ENCODE measurements around the gene PLB1. TPM values are rescaled to one million over a fixed set of nuclear protein-coding genes. Genes with fewer than 3 reads are reported as not detected.

PLB1 gene
- total and polyA plus RNA-seq, 2 experiments from 2014 or later, result 0.06 to 0.21 TPM

DNA sequence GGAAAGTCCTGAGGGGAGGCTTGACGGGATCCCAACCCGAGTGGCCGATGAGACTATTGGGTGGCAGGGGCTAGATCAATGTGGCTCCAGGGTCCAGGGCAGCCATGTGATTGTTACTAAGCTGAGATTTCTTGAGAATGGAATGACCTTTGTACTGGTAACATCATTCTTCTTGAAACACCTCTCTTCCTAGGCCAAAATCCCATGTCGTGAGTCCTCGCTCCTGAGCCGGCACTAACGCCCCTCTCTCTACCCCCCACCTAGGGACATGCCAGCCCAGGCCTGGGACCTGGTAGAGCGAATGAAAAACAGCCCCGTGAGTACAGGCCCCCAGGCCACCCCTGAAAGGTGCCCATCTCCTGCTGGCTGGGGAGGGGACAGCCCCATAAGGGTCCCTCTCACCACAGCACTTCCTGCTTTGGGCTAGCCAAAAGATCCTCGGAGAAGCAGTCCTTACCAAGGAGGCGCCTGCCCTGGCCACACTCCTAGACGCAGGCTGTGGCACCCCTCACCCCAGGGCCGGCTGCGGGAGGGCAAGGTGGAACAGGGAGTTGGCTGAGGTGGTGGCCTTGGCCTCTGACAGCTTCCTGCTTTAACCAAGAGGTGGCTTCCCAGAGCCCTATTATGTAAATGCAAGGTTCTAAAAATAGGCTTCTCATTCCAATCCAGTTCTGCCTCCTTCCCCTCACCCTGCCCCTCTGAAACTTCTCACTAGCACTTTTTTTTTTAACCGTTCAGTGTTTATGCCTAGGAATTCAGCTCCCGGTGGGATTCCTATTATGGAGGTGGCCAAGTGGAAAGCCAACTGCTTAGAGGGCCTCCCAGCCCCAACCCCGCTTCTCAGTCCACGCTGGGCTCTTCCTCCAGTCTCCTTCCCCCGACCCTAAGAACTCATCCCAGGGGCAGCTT, 129.2 kb downstream of the PLB1 start:
- ATAC-seq, result peak; percentile 60
- H3K27ac Mint-ChIP-seq, result peak overlapping the region; percentile 75
- H3K27me3 Mint-ChIP-seq (ENCODE audit: insufficient read depth, low read depth, poor library complexity), result peaks cover 8% of the 10 kb centered on the region
- peaks cover 24% of the 10 kb centered on the region for H3K4me1 Mint-ChIP-seq
- H3K36me3 ChIP-seq (ENCODE audit: insufficient read depth), result no peaks in the 10 kb centered on the region
- no peaks in the 10 kb centered on the region for H3K79me2 ChIP-seq (replicated peaks; ENCODE audit: insufficient read depth)
- H3K9me3 Mint-ChIP-seq, result no peaks in the 10 kb centered on the region; the same call in 2 of the 3 replicates
- TF ChIP-seq EZH2 (IDR thresholded peaks at IDR 0.05; ENCODE audit: low read depth, unreplicated experiment) (no peak), CREB1 (CRISPR knock-in tag; IDR thresholded peaks at IDR 0.05; ENCODE audit: low read depth) (no peak), STAT1 (IDR thresholded peaks at IDR 0.05; ENCODE audit: unreplicated experiment) (no peak), JUNB (IDR thresholded peaks at IDR 0.05; ENCODE audit: unreplicated experiment) (no peak), EZH2phosphoT487 (IDR thresholded peaks at IDR 0.05; ENCODE audit: unreplicated experiment) (no peak), POLR2AphosphoS5 (IDR thresholded peaks at IDR 0.05; ENCODE audit: low read depth) (no peak)
- TF ChIP-seq, protein P1, sequence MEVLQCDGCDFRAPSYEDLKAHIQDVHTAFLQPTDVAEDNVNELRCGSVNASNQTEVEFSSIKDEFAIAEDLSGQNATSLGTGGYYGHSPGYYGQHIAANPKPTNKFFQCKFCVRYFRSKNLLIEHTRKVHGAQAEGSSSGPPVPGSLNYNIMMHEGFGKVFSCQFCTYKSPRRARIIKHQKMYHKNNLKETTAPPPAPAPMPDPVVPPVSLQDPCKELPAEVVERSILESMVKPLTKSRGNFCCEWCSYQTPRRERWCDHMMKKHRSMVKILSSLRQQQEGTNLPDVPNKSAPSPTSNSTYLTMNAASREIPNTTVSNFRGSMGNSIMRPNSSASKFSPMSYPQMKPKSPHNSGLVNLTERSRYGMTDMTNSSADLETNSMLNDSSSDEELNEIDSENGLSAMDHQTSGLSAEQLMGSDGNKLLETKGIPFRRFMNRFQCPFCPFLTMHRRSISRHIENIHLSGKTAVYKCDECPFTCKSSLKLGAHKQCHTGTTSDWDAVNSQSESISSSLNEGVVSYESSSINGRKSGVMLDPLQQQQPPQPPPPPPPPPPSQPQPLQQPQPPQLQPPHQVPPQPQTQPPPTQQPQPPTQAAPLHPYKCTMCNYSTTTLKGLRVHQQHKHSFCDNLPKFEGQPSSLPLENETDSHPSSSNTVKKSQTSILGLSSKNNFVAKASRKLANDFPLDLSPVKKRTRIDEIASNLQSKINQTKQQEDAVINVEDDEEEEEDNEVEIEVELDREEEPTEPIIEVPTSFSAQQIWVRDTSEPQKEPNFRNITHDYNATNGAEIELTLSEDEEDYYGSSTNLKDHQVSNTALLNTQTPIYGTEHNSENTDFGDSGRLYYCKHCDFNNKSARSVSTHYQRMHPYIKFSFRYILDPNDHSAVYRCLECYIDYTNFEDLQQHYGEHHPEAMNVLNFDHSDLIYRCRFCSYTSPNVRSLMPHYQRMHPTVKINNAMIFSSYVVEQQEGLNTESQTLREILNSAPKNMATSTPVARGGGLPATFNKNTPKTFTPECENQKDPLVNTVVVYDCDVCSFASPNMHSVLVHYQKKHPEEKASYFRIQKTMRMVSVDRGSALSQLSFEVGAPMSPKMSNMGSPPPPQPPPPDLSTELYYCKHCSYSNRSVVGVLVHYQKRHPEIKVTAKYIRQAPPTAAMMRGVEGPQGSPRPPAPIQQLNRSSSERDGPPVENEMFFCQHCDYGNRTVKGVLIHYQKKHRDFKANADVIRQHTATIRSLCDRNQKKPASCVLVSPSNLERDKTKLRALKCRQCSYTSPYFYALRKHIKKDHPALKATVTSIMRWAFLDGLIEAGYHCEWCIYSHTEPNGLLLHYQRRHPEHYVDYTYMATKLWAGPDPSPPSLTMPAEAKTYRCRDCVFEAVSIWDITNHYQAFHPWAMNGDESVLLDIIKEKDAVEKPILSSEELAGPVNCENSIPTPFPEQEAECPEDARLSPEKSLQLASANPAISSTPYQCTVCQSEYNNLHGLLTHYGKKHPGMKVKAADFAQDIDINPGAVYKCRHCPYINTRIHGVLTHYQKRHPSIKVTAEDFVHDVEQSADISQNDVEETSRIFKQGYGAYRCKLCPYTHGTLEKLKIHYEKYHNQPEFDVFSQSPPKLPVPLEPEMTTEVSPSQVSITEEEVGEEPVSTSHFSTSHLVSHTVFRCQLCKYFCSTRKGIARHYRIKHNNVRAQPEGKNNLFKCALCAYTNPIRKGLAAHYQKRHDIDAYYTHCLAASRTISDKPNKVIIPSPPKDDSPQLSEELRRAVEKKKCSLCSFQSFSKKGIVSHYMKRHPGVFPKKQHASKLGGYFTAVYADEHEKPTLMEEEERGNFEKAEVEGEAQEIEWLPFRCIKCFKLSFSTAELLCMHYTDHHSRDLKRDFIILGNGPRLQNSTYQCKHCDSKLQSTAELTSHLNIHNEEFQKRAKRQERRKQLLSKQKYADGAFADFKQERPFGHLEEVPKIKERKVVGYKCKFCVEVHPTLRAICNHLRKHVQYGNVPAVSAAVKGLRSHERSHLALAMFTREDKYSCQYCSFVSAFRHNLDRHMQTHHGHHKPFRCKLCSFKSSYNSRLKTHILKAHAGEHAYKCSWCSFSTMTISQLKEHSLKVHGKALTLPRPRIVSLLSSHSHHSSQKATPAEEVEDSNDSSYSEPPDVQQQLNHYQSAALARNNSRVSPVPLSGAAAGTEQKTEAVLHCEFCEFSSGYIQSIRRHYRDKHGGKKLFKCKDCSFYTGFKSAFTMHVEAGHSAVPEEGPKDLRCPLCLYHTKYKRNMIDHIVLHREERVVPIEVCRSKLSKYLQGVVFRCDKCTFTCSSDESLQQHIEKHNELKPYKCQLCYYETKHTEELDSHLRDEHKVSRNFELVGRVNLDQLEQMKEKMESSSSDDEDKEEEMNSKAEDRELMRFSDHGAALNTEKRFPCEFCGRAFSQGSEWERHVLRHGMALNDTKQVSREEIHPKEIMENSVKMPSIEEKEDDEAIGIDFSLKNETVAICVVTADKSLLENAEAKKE (CRISPR knock-in tag; IDR thresholded peaks at IDR 0.05), result no peak
- TF ChIP-seq, protein P2, sequence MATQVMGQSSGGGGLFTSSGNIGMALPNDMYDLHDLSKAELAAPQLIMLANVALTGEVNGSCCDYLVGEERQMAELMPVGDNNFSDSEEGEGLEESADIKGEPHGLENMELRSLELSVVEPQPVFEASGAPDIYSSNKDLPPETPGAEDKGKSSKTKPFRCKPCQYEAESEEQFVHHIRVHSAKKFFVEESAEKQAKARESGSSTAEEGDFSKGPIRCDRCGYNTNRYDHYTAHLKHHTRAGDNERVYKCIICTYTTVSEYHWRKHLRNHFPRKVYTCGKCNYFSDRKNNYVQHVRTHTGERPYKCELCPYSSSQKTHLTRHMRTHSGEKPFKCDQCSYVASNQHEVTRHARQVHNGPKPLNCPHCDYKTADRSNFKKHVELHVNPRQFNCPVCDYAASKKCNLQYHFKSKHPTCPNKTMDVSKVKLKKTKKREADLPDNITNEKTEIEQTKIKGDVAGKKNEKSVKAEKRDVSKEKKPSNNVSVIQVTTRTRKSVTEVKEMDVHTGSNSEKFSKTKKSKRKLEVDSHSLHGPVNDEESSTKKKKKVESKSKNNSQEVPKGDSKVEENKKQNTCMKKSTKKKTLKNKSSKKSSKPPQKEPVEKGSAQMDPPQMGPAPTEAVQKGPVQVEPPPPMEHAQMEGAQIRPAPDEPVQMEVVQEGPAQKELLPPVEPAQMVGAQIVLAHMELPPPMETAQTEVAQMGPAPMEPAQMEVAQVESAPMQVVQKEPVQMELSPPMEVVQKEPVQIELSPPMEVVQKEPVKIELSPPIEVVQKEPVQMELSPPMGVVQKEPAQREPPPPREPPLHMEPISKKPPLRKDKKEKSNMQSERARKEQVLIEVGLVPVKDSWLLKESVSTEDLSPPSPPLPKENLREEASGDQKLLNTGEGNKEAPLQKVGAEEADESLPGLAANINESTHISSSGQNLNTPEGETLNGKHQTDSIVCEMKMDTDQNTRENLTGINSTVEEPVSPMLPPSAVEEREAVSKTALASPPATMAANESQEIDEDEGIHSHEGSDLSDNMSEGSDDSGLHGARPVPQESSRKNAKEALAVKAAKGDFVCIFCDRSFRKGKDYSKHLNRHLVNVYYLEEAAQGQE (IDR thresholded peaks at IDR 0.05; ENCODE audit: unreplicated experiment), result no peak
- TF ChIP-seq, protein P3, sequence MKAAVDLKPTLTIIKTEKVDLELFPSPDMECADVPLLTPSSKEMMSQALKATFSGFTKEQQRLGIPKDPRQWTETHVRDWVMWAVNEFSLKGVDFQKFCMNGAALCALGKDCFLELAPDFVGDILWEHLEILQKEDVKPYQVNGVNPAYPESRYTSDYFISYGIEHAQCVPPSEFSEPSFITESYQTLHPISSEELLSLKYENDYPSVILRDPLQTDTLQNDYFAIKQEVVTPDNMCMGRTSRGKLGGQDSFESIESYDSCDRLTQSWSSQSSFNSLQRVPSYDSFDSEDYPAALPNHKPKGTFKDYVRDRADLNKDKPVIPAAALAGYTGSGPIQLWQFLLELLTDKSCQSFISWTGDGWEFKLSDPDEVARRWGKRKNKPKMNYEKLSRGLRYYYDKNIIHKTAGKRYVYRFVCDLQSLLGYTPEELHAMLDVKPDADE (IDR thresholded peaks at IDR 0.05), result no peak
- peak; percentile 44 for DNase-seq (ENCODE audit: low spot score)
- H3K4me3 Mint-ChIP-seq, result peak overlapping the region; percentile 35; the same call in 1 of the 3 replicates
- H2AFZ ChIP-seq, result peak overlapping the region; percentile 94
- H3K9me2 ChIP-seq (ENCODE audit: insufficient read depth), result 0 out of 2 replicates have a peak, but pooled peaks cover 4% of the 10 kb centered on the region
- H3K4me1 ChIP-seq (ENCODE audit: insufficient read depth), result peaks cover 11% of the 10 kb centered on the region
- 0 out of 2 replicates have a peak overlapping the region, but pooled peaks have one; percentile 15 for H3K4me3 ChIP-seq
- H3F3A ChIP-seq (replicated peaks; ENCODE audit: low read depth), result no peaks in the 10 kb centered on the region
- H4K20me1 ChIP-seq (replicated peaks; ENCODE audit: insufficient read depth), result no peaks in the 10 kb centered on the region
- H3K27ac ChIP-seq (ENCODE audit: low read depth), result no peak overlapping the region
- no peaks in the 10 kb centered on the region for H3K27me3 ChIP-seq (ENCODE audit: insufficient read depth)
- peak overlapping the region; percentile 68 for H3K4me2 ChIP-seq
- H3K36me3 Mint-ChIP-seq (ENCODE audit: low read depth), result no peaks in the 10 kb centered on the region; the same call in 2 of the 3 replicates
